ENCODE measurements around the gene TP53BP1.
A peak's percentile ranks its signal among the peaks of the same experiment; 100 is the strongest.
"Not testable (repeated sequence)": the region's sequence is repeated elsewhere in the genome, so short reads cannot be mapped to it uniquely, and the experiment has no call there.

TP53BP1 gene

GRCh38 chr15:43420435-43420834, 72.5 kb downstream of the TP53BP1 start:
- no peak for DNase-seq (ENCODE audit: low spot score)

GRCh38 chr15:43414196-43414595, 78.8 kb downstream of the TP53BP1 start:
- no peak for DNase-seq (ENCODE audit: low spot score)

GRCh38 chr15:43412096-43412495, 80.9 kb downstream of the TP53BP1 start:
- DNase-seq (ENCODE audit: low spot score) = no peak

- DNase-seq (ENCODE audit: low spot score) = peak; percentile 16
Observed at GRCh38 chr15:43410572-43411214, 82.3 kb downstream of the TP53BP1 start.

- no peak for DNase-seq (ENCODE audit: low spot score)
Observed at GRCh38 chr15:43408789-43409188, 84.2 kb downstream of the TP53BP1 start.

GRCh38 chr15:43406808-43407207, 86.1 kb downstream of the TP53BP1 start:
- DNase-seq (ENCODE audit: low spot score) = no peak

GRCh38 chr15:43406189-43406588, 86.8 kb downstream of the TP53BP1 start:
- no peak for DNase-seq (ENCODE audit: low spot score)

- DNase-seq (ENCODE audit: low spot score) = no peak
Observed at GRCh38 chr15:43404130-43404529, 88.8 kb downstream of the TP53BP1 start.

- no peak for DNase-seq (ENCODE audit: low spot score)
Observed at GRCh38 chr15:43403616-43404015, 89.3 kb downstream of the TP53BP1 start.

GRCh38 chr15:43402255-43402654, 90.7 kb downstream of the TP53BP1 start:
- DNase-seq (ENCODE audit: low spot score) = no peak

- not testable (repeated sequence) for DNase-seq (ENCODE audit: low spot score)
Observed at GRCh38 chr15:43393592-43393991, 99.4 kb downstream of the TP53BP1 start.

- DNase-seq (ENCODE audit: low spot score) = no peak
Observed at GRCh38 chr15:43390723-43391122, 102.2 kb downstream of the TP53BP1 start.

GRCh38 chr15:43383070-43383469, 109.9 kb downstream of the TP53BP1 start:
- peak; percentile 56 for DNase-seq (ENCODE audit: low spot score)

- DNase-seq (ENCODE audit: low spot score) = no peak
Observed at GRCh38 chr15:43382310-43382709, 110.6 kb downstream of the TP53BP1 start.

GRCh38 chr15:43378601-43379000, 114.4 kb downstream of the TP53BP1 start:
- DNase-seq (ENCODE audit: low spot score) = no peak

- peak; percentile 37 for DNase-seq (ENCODE audit: low spot score)
Observed at GRCh38 chr15:43376017-43376705, 116.8 kb downstream of the TP53BP1 start.

- DNase-seq (ENCODE audit: low spot score) = peak; percentile 98
Observed at GRCh38 chr15:43370975-43371974, 121.7 kb downstream of the TP53BP1 start, which contains the start of the genes TUBGCP4 and ZSCAN29. Gene TUBGCP4 (plus strand): TSS chr15:43371101. CDS start chr15:43371355, 254 bp downstream. Gene ZSCAN29 (minus strand): TSS chr15:43371043. CDS start chr15:43369913, 1,130 bp downstream.

- peak; percentile 49 for DNase-seq (ENCODE audit: low spot score)
Observed at GRCh38 chr15:43370310-43370974, 122.5 kb downstream of the TP53BP1 start.

- DNase-seq (ENCODE audit: low spot score) = no peak
Observed at GRCh38 chr15:43361313-43361903, 131.5 kb downstream of the TP53BP1 start.

GRCh38 chr15:43360821-43361220, 132.1 kb downstream of the TP53BP1 start:
- no peak for DNase-seq (ENCODE audit: low spot score)
